Astrocyte (in vitro differentiated cells and primary cell): Measurements from ENCODE around the gene SLC35G1. TPM values are rescaled to one million over a fixed set of nuclear protein-coding genes. Genes with fewer than 3 reads are reported as not detected.

Source experiments
- DNase-seq: peaks from one replicate; pipeline ENCODE4 v3.0.0-alpha.2; 2010; ENCODE audit warnings: low read depth
- FAIRE-seq: peaks from 2 replicates; lab custom pipeline; 2011; peaks lifted over from hg19 to GRCh38; lab: Jason Lieb, UNC
- H2AFZ ChIP-seq: 2 replicates; pipeline ENCODE4 v1.6.0; 2012; ENCODE audit warnings: low read depth, low read length, inconsistent platforms
- H3K27ac ChIP-seq: 2 replicates; pipeline ENCODE4 v1.5.1; 2011; ENCODE audit warnings: low read depth, low read length, inconsistent platforms
- H3K27me3 ChIP-seq: 2 replicates; pipeline ENCODE4 v1.6.0; 2011; ENCODE audit warnings: low read length, inconsistent platforms; ENCODE audit not compliant: insufficient read depth
- H3K36me3 ChIP-seq: 2 replicates; pipeline ENCODE4 v1.5.1; 2011; ENCODE audit warnings: low read length, inconsistent platforms; ENCODE audit not compliant: insufficient read depth
- H3K4me1 ChIP-seq: 2 replicates; pipeline ENCODE4 v1.5.1; 2011; ENCODE audit warnings: low read length, inconsistent platforms; ENCODE audit not compliant: insufficient read depth
- H3K4me2 ChIP-seq: 2 replicates; pipeline ENCODE4 v1.6.0; 2012; ENCODE audit warnings: low read length, inconsistent platforms
- H3K4me3 ChIP-seq: 2 replicates; pipeline ENCODE4 v1.5.1; 2011; ENCODE audit warnings: low read depth, mild to moderate bottlenecking, low read length, inconsistent platforms; ENCODE audit not compliant: insufficient read depth
- H3K79me2 ChIP-seq: 2 replicates; pipeline ENCODE4 v1.6.0; 2012; ENCODE audit warnings: mild to moderate bottlenecking, low read length, inconsistent platforms; ENCODE audit not compliant: insufficient read depth
- H3K9ac ChIP-seq: 2 replicates; pipeline ENCODE4 v1.6.0; 2012; ENCODE audit warnings: mild to moderate bottlenecking, low read length, inconsistent platforms
- H3K9me3 ChIP-seq: 2 replicates; pipeline ENCODE4 v1.5.1; 2012; ENCODE audit warnings: low read depth, mild to moderate bottlenecking, low read length, inconsistent platforms; ENCODE audit not compliant: insufficient read depth
- H4K20me1 ChIP-seq: 2 replicates; pipeline ENCODE4 v1.6.0; 2012; ENCODE audit warnings: low read length, inconsistent platforms; ENCODE audit not compliant: insufficient read depth
- H3K27ac Mint-ChIP-seq: one replicate; pipeline ENCODE4 v1.8.0; 2021; ENCODE audit warnings: mild to moderate bottlenecking, mixed read lengths; ENCODE audit not compliant: unreplicated experiment
- H3K27me3 Mint-ChIP-seq: one replicate; pipeline ENCODE4 v1.8.0; 2021; ENCODE audit warnings: low read depth, mixed read lengths; ENCODE audit not compliant: unreplicated experiment
- H3K36me3 Mint-ChIP-seq: one replicate; pipeline ENCODE4 v1.8.0; 2021; ENCODE audit warnings: low read depth, mixed read lengths; ENCODE audit not compliant: unreplicated experiment
- H3K4me1 Mint-ChIP-seq: one replicate; pipeline ENCODE4 v1.8.0; 2021; ENCODE audit warnings: low read depth, mixed read lengths; ENCODE audit not compliant: unreplicated experiment
- H3K4me3 Mint-ChIP-seq: one replicate; pipeline ENCODE4 v1.8.0; 2021; ENCODE audit warnings: mild to moderate bottlenecking, moderate library complexity, mixed read lengths; ENCODE audit not compliant: unreplicated experiment
- H3K9me3 Mint-ChIP-seq: one replicate; pipeline ENCODE4 v1.8.0; 2021; ENCODE audit warnings: mild to moderate bottlenecking, mixed read lengths; ENCODE audit not compliant: unreplicated experiment
- EZH2 ChIP-seq: IDR thresholded peaks from 2 replicates; pipeline ENCODE4 v1.6.1; 2012; ENCODE audit warnings: mild to moderate bottlenecking, low read length, inconsistent platforms; ENCODE audit not compliant: insufficient read depth
- total RNA-seq: library from RNA; stranded (reverse); gene quantifications from 2 replicates; pipeline ENCODE4 v1.2.1, GENCODE V29; 2021
- TF ChIP-seq, protein P1 (sequence below): IDR thresholded peaks from 2 replicates; pipeline ENCODE4 v1.5.1; 2011; ENCODE audit warnings: low read depth, mild to moderate bottlenecking, inconsistent platforms, low read length, moderate library complexity; ENCODE audit not compliant: insufficient read depth

SLC35G1 gene
- total RNA-seq, 1 donor from 2014 or later: 3.5 TPM

DNA sequence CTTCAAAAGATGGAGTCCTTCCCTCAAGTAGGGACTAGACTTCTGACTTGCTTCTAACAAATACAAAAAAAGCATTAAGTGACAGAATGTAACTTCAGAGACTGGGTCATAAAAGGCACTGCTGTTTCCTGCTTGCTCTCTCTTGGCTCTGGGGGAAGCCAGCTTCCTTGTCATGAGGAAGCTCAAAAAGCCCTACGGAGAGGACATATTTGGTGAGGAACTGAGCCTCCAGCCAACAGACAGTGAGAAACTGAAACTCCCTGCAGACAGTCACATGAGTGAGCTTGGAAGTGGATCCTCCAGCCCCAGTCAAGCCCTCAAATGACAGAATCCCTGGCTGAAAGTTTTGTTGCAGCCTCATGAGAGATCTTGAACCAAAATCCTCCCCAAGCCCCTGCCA is 26.3 kb upstream of the SLC35G1 start:
- H3K27ac Mint-ChIP-seq: no peak overlapping the region
- Histone ChIP-seq H3K9me3 (no peaks in the 10 kb centered on the region), H3K4me2 (no peak overlapping the region), H3K36me3 (no peaks in the 10 kb centered on the region), H3K4me1 (no peaks in the 10 kb centered on the region), H2AFZ (no peak overlapping the region), H3K27ac (no peak overlapping the region), H3K9ac (no peak overlapping the region), H3K4me3 (no peak overlapping the region), H3K79me2 (no peaks in the 10 kb centered on the region), H3K27me3 (peaks cover 15% of the 10 kb centered on the region), H4K20me1 (no peaks in the 10 kb centered on the region)
- H3K27me3 Mint-ChIP-seq: peaks cover 14% of the 10 kb centered on the region
- H3K9me3 Mint-ChIP-seq: peaks cover 4% of the 10 kb centered on the region
- FAIRE-seq (no peak), DNase-seq (no peak)
- H3K4me3 Mint-ChIP-seq: no peak overlapping the region
- no peaks in the 10 kb centered on the region for H3K4me1 Mint-ChIP-seq
- no peaks in the 10 kb centered on the region for H3K36me3 Mint-ChIP-seq
- TF ChIP-seq, protein P1, sequence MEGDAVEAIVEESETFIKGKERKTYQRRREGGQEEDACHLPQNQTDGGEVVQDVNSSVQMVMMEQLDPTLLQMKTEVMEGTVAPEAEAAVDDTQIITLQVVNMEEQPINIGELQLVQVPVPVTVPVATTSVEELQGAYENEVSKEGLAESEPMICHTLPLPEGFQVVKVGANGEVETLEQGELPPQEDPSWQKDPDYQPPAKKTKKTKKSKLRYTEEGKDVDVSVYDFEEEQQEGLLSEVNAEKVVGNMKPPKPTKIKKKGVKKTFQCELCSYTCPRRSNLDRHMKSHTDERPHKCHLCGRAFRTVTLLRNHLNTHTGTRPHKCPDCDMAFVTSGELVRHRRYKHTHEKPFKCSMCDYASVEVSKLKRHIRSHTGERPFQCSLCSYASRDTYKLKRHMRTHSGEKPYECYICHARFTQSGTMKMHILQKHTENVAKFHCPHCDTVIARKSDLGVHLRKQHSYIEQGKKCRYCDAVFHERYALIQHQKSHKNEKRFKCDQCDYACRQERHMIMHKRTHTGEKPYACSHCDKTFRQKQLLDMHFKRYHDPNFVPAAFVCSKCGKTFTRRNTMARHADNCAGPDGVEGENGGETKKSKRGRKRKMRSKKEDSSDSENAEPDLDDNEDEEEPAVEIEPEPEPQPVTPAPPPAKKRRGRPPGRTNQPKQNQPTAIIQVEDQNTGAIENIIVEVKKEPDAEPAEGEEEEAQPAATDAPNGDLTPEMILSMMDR: no peak
- TF ChIP-seq EZH2: no peak

DNA sequence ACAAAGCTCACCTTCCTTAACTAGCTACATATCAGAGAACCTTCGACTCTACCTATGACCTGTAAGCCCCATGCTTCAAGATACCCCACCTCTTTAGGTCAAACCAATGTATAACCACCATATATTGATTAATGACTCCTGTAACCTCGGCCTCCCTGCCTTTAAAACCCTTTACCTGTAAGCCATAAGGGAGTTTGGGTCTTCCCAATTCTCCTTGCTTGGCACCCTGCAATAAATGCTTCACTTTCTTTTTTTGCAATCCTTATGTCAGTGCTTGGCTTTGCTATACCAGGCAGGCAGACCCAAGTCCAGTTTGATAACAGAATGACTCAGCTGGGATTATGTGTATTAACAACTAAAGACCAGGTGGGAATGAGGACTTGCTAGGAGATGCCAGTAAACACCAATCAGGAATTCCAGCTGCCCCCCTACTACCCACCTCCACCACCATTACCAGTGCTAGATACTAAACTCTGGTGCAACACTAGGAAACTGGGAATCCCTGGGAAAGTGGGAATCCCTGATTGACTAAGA is 22.0 kb upstream of the SLC35G1 start:
- no peak for FAIRE-seq
- no peaks in the 10 kb centered on the region for H3K9me3 ChIP-seq

More for the DNA sequence above, 22.0 kb upstream of the SLC35G1 start:
- Mint-ChIP-seq H3K4me1 (peaks cover 9% of the 10 kb centered on the region), H3K36me3 (no peaks in the 10 kb centered on the region), H3K4me3 (no peak overlapping the region), H3K9me3 (peaks cover 1% of the 10 kb centered on the region), H3K27ac (no peak overlapping the region), H3K27me3 (peaks cover 7% of the 10 kb centered on the region)
- H3K27ac ChIP-seq: no peak overlapping the region
- no peak overlapping the region for H2AFZ ChIP-seq
- no peak overlapping the region for H3K9ac ChIP-seq
- H3K4me3 ChIP-seq: no peak overlapping the region
- H3K27me3 ChIP-seq: peaks cover 10% of the 10 kb centered on the region
- H3K79me2 ChIP-seq: no peaks in the 10 kb centered on the region
- no peak for TF ChIP-seq EZH2
- TF ChIP-seq, protein P1: no peak
- H3K4me1 ChIP-seq: peaks cover 10% of the 10 kb centered on the region
- H3K36me3 ChIP-seq: no peaks in the 10 kb centered on the region
- H4K20me1 ChIP-seq: no peaks in the 10 kb centered on the region
- no peak for DNase-seq
- H3K4me2 ChIP-seq: no peak overlapping the region
